Right kidney (tissue), 1 donor: ENCODE data around the gene KRTAP1-5.
"Not testable (repeated sequence)": the region's sequence is repeated elsewhere in the genome, so short reads cannot be mapped to it uniquely, and the experiment has no call there.

Experiments
- DNase-seq: peaks from one replicate; pipeline ENCODE4 v3.0.0-alpha.2; 2016

The KRTAP1-5 gene

DNA sequence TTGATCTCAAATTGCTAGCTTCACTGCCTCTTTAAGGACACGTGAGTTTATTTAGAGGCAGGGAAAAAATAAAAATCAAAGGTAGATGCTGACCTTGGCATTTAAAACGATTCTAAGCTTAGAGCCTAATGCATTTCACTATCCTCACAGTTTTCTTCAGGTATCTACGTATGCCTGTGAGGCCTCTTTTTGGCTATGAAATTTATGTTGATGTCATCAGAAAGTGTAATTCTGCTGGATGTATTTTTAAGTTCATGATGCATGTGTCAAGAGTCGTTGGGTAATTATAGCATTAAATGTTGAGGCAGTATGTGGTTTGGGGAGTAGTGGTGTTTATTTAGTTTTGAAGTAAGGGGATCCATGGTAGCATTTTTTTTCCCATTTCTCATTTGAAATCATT lies 23.1 kb downstream of the KRTAP1-5 start:
- no peak for DNase-seq

- no peak for DNase-seq
Observed at GRCh38 chr17:41002814-41003213, 24.2 kb downstream of the KRTAP1-5 start.

DNA sequence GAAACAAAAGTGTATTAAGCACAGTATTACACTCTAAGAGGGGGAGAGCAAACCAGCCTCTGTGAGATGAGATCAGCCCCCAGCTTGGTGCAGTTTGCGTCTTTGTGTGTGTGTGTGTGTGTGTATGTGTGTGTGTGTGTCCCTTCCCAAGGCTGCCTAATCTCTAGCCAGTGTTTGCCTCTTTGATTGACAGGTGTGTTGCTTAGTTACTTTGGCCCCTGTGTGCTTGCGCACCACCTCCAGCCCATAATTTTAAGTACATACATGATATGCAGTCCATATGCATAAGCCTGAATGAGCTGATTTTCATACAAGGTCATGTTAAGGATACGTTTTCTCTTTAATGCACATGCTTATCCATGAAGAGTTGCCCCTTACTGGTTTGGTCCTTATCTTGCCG lies 25.2 kb downstream of the KRTAP1-5 start:
- no peak for DNase-seq

DNA sequence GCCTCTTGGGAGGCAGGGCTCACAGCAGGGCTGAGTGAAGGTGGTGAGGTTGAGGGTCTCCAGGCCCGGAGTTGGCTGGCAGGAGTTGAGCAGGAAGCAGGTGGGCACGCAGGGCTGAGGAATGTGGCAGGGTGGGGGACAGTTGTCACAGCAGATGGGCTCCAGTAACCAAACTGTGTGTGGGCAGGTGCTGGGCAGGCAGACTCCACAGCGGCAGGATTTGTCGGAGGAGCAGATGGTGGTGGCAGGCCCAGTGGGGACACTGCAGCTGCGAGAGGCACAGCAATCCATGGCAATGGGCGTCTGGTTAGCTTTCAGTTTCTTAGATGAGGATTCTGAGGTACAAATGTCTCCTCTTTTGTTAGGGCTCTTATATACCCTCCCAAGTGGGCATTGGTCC lies 27.4 kb downstream of the KRTAP1-5 start, which contains the start of gene KRTAP3-2:
Gene KRTAP3-2 (minus strand): TSS at position 344 of the 400 bp plus-strand sequence. CDS start 53 bp downstream, at position 291.
- DNase-seq, result not testable (repeated sequence)

DNA sequence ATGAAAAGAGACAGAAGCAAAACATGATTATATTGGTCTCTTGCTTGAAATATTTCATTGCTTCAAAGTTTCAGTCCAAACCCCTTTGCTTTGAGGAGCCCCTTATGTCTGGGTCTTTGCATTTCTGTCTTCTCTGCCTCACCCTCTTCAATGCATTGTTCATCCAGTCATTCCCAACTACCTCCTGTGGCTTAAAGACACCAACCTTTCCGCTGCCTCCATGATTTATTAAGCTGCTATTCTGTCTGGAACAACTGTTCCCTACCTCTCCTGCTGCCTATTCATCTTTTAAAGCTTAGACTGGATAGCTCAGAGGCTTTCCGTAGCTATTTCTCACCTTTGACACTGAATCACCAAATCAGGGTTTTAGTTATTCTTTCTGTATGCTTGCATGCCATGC lies 29.6 kb downstream of the KRTAP1-5 start:
- DNase-seq, result no peak

DNA sequence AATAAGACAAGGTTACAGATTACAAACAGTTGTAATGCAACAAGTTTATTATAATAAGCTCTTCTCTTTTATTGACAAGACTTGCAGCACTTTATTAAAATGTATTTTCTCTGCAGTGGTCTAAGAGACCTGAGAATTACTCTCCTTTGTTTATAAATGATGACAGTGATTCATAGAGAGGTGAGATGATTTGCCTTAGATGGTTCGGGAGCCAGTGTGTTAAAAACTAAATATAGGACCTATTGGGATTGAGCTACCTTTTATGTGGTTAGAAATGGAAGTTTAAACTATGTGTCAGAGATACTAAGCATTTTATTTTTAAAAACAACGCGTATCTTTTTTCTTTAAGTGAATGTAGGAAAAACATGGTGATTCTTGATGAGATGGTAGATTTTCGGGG lies 30.2 kb downstream of the KRTAP1-5 start:
- DNase-seq, result no peak

DNA sequence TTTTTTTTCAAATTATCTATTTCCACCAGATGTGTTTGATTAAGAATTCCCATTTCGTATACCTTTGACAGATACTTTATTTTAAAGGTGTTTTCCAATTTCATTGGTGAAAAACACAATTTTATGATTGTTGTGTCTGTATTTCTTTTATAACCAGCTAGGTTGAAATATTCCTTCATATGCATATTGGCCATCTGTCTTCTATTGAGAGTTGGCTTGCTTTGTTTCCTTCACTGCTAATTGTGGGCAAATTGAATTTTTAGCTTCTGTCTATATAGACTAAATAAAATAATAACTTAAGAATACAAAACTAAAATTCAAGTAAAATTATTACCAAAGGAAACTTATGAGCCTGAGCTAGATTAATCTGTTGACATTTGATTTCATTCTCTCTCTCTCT lies 31.9 kb downstream of the KRTAP1-5 start:
- DNase-seq, result no peak

GRCh38 chr17:40993839-40994238 lies 33.2 kb downstream of the KRTAP1-5 start, which contains the start of gene KRTAP3-3:
TSS of gene KRTAP3-3 (minus strand) at chr17:40994164. CDS start at chr17:40994097, 67 bp downstream.
- no peak for DNase-seq

- no peak for DNase-seq
Observed at GRCh38 chr17:40993084-40993483, 33.9 kb downstream of the KRTAP1-5 start.

DNA sequence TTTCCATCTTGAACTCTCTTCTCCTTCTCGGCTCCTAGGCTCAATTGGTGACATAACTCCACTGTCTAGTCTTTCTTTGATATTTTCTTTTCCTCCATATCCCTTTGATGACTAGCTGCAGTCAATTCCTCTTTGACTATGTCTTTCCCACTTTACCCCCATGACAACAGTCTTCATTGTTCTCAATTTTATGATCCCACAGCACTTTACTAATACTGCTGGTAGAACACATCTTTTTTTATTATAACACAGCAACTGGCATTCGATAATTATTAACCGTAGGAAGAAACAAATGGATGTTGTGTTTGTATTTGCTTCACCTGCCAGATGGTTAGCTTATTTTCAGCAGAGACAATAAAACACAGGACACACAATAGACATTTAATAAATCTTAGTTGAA lies 34.3 kb downstream of the KRTAP1-5 start:
- DNase-seq, result no peak

GRCh38 chr17:40986920-40987319 lies 40.1 kb downstream of the KRTAP1-5 start:
- DNase-seq, result no peak

GRCh38 chr17:40984226-40984625 lies 42.8 kb downstream of the KRTAP1-5 start, which contains the start of gene KRT40:
TSS of gene KRT40 (minus strand) at chr17:40984326. CDS start at chr17:40984273, 53 bp downstream.
- DNase-seq, result no peak

GRCh38 chr17:40981115-40981514 lies 45.9 kb downstream of the KRTAP1-5 start:
- DNase-seq, result no peak

DNA sequence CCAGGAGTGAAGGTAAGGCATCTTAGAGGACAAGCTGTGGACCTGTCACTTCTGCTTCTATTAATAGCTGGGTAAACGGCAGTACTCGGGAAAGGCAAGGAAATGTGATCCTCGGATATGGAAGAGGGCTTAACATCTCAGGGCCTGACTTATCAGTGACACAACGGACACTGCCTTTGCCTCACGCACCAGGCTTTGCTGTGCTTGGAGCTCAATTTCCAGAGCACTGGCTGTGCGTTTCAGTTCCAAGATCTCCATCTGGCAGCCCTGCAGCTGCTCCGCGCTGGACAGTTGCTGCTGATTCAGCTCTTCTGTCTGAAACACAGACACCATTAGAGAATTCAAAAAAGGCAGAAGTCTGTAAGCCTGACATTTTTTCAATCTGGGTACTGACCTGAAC lies 46.4 kb downstream of the KRTAP1-5 start:
- peak; percentile 22 for DNase-seq

- DNase-seq, result no peak
Observed at GRCh38 chr17:40980117-40980516, 46.9 kb downstream of the KRTAP1-5 start.

GRCh38 chr17:40978575-40979151 lies 48.3 kb downstream of the KRTAP1-5 start:
- no peak for DNase-seq
